ENCODE data around the gene TBC1D13.
A peak's percentile ranks its signal among the peaks of the same experiment; 100 is the strongest.

GRCh38 chr9:128828267-128828666 is 41.2 kb downstream of the TBC1D13 start:
- TF ChIP-seq, protein P1, sequence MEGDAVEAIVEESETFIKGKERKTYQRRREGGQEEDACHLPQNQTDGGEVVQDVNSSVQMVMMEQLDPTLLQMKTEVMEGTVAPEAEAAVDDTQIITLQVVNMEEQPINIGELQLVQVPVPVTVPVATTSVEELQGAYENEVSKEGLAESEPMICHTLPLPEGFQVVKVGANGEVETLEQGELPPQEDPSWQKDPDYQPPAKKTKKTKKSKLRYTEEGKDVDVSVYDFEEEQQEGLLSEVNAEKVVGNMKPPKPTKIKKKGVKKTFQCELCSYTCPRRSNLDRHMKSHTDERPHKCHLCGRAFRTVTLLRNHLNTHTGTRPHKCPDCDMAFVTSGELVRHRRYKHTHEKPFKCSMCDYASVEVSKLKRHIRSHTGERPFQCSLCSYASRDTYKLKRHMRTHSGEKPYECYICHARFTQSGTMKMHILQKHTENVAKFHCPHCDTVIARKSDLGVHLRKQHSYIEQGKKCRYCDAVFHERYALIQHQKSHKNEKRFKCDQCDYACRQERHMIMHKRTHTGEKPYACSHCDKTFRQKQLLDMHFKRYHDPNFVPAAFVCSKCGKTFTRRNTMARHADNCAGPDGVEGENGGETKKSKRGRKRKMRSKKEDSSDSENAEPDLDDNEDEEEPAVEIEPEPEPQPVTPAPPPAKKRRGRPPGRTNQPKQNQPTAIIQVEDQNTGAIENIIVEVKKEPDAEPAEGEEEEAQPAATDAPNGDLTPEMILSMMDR (conservative IDR thresholded peaks at IDR 0.05; ENCODE audit: low read length) = peak; percentile 18; the same call in 1 of the 2 replicates
- TF ChIP-seq EZH2phosphoT487 (IDR thresholded peaks at IDR 0.05; ENCODE audit: borderline replicate concordance) = no peak
